ENCODE data around the gene TMEM52B.

Gene TMEM52B

GRCh38 chr12:10234562-10234961, 55.7 kb downstream of the TMEM52B start:
- H3K27me3 Mint-ChIP-seq (ENCODE audit: low read depth), result no peaks in the 10 kb centered on the region
- no peaks in the 10 kb centered on the region for H3K4me1 Mint-ChIP-seq
- peaks cover 10% of the 10 kb centered on the region for H3K36me3 Mint-ChIP-seq (ENCODE audit: low read depth)
- no peak overlapping the region for H3K27ac Mint-ChIP-seq
- H3K4me3 Mint-ChIP-seq, result no peak overlapping the region
- peaks cover 12% of the 10 kb centered on the region for H3K9me3 Mint-ChIP-seq
- TF ChIP-seq, protein P1, sequence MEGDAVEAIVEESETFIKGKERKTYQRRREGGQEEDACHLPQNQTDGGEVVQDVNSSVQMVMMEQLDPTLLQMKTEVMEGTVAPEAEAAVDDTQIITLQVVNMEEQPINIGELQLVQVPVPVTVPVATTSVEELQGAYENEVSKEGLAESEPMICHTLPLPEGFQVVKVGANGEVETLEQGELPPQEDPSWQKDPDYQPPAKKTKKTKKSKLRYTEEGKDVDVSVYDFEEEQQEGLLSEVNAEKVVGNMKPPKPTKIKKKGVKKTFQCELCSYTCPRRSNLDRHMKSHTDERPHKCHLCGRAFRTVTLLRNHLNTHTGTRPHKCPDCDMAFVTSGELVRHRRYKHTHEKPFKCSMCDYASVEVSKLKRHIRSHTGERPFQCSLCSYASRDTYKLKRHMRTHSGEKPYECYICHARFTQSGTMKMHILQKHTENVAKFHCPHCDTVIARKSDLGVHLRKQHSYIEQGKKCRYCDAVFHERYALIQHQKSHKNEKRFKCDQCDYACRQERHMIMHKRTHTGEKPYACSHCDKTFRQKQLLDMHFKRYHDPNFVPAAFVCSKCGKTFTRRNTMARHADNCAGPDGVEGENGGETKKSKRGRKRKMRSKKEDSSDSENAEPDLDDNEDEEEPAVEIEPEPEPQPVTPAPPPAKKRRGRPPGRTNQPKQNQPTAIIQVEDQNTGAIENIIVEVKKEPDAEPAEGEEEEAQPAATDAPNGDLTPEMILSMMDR (IDR thresholded peaks at IDR 0.05; ENCODE audit: unreplicated experiment in 3 of 3), result no peak

DNA sequence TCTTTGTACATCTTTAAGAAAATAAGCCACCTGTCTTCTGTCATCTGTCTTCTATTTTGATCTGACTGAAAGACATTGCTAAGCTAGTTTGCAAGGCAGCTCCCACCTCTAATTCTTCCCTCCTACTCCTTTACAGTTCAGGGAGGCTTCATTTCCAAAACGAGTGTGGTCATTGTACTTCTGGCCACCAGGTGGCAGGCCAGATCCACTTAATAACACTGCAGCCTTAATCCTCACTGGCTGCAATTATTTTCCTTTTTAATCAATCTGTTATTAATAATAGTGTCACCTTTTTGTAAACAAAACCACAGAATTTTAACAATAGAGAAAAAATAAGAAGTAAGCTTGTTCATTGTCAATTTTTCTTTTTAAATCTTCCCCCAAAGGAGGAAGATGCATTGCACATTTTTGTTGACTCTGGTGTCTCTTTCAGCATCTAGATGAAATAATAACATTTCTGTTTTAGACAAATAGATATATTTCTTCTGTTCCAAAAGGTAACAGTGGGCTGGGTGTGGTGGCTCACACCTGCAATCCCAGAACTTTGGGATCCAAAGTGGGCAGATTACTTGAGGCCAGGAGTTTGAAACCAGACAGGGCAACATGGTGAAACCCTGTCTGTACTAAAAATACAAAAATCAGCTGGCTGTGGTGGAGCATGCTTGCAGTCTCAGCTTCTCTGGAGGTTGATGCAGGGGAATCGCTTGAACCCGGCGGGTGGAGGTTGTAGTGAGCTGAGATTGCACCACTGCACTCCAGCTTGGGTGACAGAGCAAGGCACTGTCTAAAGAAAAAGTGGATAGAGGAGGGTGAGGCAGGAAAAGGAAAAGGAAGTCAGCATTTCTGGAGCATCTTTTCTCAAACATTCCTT, 57.2 kb downstream of the TMEM52B start:
- H3K27ac Mint-ChIP-seq, result no peak overlapping the region
- TF ChIP-seq, protein P1 (IDR thresholded peaks at IDR 0.05; ENCODE audit: unreplicated experiment in 3 of 3), result peak; percentile 87 to 92 (median 89)
- peaks cover 12% of the 10 kb centered on the region for H3K9me3 Mint-ChIP-seq
- H3K36me3 Mint-ChIP-seq (ENCODE audit: low read depth), result peaks cover 10% of the 10 kb centered on the region
- H3K4me3 Mint-ChIP-seq, result no peak overlapping the region
- no peaks in the 10 kb centered on the region for H3K4me1 Mint-ChIP-seq
- H3K27me3 Mint-ChIP-seq (ENCODE audit: low read depth), result no peaks in the 10 kb centered on the region

DNA sequence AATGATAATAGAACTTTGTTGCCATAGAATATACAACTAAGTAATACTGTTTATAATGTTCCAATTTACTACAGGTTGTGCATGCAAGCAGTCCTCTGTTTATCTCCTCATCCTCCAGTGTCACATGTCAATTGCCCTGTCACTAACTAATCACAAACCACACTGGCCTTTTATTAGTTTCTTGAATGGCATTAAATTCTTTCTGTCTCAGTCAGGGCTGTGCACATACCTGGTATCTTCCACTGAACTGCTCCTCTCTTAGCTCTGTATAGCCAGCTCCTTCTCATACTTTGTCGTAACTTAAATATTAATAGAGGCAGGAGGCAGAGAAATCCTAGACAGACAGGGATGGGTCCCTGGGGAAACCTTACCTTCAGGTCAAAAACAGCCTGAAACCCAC, 57.9 kb downstream of the TMEM52B start:
- Mint-ChIP-seq H3K36me3 (ENCODE audit: low read depth) (peaks cover 10% of the 10 kb centered on the region), H3K4me3 (no peak overlapping the region), H3K27me3 (ENCODE audit: low read depth) (no peaks in the 10 kb centered on the region), H3K4me1 (no peaks in the 10 kb centered on the region), H3K9me3 (peaks cover 12% of the 10 kb centered on the region), H3K27ac (no peak overlapping the region)
- TF ChIP-seq, protein P1 (IDR thresholded peaks at IDR 0.05; ENCODE audit: unreplicated experiment in 3 of 3), result no peak

DNA sequence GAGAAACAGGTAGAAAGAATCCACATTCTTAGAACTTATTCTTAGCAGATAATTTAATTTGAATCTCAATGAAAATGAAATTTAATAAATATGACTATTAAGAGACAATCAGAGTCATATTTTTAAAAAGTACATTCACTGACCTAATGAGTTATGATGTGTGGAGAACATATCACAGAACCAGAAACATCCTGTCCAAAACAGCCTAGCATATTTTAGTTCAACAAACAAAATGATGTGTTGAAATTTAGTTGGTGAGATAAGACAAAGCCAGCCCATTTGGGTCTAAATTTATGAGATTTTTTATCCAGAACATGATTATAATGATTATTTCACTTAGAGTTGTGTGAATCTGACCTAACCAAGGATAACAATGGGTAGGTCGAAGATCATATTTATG, 59.7 kb downstream of the TMEM52B start:
- Mint-ChIP-seq H3K9me3 (peaks cover 12% of the 10 kb centered on the region), H3K27ac (no peak overlapping the region), H3K27me3 (ENCODE audit: low read depth) (no peaks in the 10 kb centered on the region), H3K4me3 (no peak overlapping the region), H3K4me1 (no peaks in the 10 kb centered on the region), H3K36me3 (ENCODE audit: low read depth) (peaks cover 10% of the 10 kb centered on the region)
- TF ChIP-seq, protein P1 (IDR thresholded peaks at IDR 0.05; ENCODE audit: unreplicated experiment in 3 of 3), result no peak

GRCh38 chr12:10241290-10241689, 62.5 kb downstream of the TMEM52B start:
- no peaks in the 10 kb centered on the region for H3K36me3 Mint-ChIP-seq (ENCODE audit: low read depth)
- no peak overlapping the region for H3K4me3 Mint-ChIP-seq
- no peaks in the 10 kb centered on the region for H3K27me3 Mint-ChIP-seq (ENCODE audit: low read depth)
- no peaks in the 10 kb centered on the region for H3K9me3 Mint-ChIP-seq
- TF ChIP-seq, protein P1 (IDR thresholded peaks at IDR 0.05; ENCODE audit: unreplicated experiment in 3 of 3), result no peak
- H3K27ac Mint-ChIP-seq, result no peak overlapping the region
- no peaks in the 10 kb centered on the region for H3K4me1 Mint-ChIP-seq
